Measurements from ENCODE around the gene NFATC1.

The NFATC1 gene

GRCh38 chr18:79387615-79388014 lies 8.1 kb upstream of the NFATC1 start:
- intact Hi-C loops (cut with micrococcal nuclease), result loop anchor here (10.0 kb wide), 1 partner anchor 577 kb away; the partner anchor contains the start of gene HSBP1L1
- no peak overlapping the region for H3K4me3 Mint-ChIP-seq
- H3K4me1 Mint-ChIP-seq (ENCODE audit: low read depth), result peaks cover 9% of the 10 kb centered on the region
- no peak overlapping the region for H3K27ac Mint-ChIP-seq
- peaks cover 71% of the 10 kb centered on the region for H3K27me3 Mint-ChIP-seq
- no peaks in the 10 kb centered on the region for H3K36me3 Mint-ChIP-seq (ENCODE audit: low read depth)
- no peaks in the 10 kb centered on the region for H3K9me3 Mint-ChIP-seq

GRCh38 chr18:79388043-79388442 lies 7.7 kb upstream of the NFATC1 start:
- H3K4me3 Mint-ChIP-seq, result no peak overlapping the region
- intact Hi-C loops (cut with micrococcal nuclease), result loop anchor here (10.0 kb wide), 1 partner anchor 577 kb away; the partner anchor contains the start of gene HSBP1L1
- peaks cover 75% of the 10 kb centered on the region for H3K27me3 Mint-ChIP-seq
- no peak overlapping the region for H3K27ac Mint-ChIP-seq
- H3K4me1 Mint-ChIP-seq (ENCODE audit: low read depth), result peaks cover 12% of the 10 kb centered on the region
- H3K36me3 Mint-ChIP-seq (ENCODE audit: low read depth), result no peaks in the 10 kb centered on the region
- no peaks in the 10 kb centered on the region for H3K9me3 Mint-ChIP-seq

GRCh38 chr18:79389689-79390088 lies 6.0 kb upstream of the NFATC1 start:
- intact Hi-C loops (cut with micrococcal nuclease), result loop anchor here (10.0 kb wide), 1 partner anchor 575 kb away; the partner anchor contains the start of gene HSBP1L1
- H3K36me3 Mint-ChIP-seq (ENCODE audit: low read depth), result peaks cover 6% of the 10 kb centered on the region
- H3K27ac Mint-ChIP-seq, result no peak overlapping the region
- H3K4me3 Mint-ChIP-seq, result no peak overlapping the region
- H3K27me3 Mint-ChIP-seq, result peaks cover 77% of the 10 kb centered on the region
- no peaks in the 10 kb centered on the region for H3K9me3 Mint-ChIP-seq
- H3K4me1 Mint-ChIP-seq (ENCODE audit: low read depth), result peaks cover 15% of the 10 kb centered on the region

DNA sequence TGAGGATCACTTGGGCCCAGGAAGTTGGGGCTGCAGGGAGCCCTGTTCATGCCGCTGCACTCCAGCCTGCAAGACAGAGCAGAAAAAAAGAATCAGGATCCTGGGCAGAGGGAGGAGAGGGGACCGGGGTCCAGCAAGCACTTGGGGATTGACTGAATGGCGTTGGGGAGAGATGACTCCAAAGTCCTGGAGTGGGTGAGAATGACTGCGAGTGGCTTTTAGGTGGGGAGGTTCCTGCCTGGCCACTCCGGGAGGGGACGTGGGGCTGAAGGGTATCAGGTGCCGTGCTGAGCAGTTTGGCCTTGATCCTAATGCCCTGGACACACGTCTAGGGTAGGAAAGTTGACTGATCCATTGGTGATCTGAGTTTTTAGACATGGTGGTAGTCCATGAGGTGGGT lies 3.5 kb upstream of the NFATC1 start:
- Mint-ChIP-seq H3K27me3 (peaks cover 82% of the 10 kb centered on the region), H3K36me3 (ENCODE audit: low read depth) (peaks cover 6% of the 10 kb centered on the region), H3K27ac (no peak overlapping the region), H3K4me1 (ENCODE audit: low read depth) (peaks cover 24% of the 10 kb centered on the region), H3K9me3 (no peaks in the 10 kb centered on the region), H3K4me3 (no peak overlapping the region)
- intact Hi-C loops (cut with micrococcal nuclease), result no loop called here

DNA sequence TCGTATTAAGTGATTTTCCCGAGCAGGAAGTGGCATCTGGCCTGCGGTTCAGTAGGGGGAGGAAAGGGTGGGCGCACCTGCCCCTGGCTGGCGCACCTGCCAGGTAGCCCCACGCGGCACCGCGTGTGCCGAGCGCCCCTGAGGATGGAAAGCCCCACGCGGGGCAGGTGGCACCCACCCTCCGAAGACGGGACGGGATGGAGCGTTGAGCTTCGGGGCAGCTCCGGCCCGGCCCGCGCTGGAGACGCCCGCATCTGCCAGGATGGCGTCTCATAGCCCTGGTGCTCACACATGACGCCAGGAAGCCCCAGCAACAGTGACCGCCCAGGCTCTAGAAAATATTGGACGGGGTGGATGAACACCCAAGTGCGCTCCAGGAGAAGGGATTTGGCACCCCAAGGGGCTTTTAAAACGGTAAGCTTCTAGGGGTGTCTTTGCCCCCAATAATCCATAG lies 2.5 kb upstream of the NFATC1 start:
- intact Hi-C loops (cut with micrococcal nuclease), result no loop called here
- peaks cover 82% of the 10 kb centered on the region for H3K27me3 Mint-ChIP-seq

DNA sequence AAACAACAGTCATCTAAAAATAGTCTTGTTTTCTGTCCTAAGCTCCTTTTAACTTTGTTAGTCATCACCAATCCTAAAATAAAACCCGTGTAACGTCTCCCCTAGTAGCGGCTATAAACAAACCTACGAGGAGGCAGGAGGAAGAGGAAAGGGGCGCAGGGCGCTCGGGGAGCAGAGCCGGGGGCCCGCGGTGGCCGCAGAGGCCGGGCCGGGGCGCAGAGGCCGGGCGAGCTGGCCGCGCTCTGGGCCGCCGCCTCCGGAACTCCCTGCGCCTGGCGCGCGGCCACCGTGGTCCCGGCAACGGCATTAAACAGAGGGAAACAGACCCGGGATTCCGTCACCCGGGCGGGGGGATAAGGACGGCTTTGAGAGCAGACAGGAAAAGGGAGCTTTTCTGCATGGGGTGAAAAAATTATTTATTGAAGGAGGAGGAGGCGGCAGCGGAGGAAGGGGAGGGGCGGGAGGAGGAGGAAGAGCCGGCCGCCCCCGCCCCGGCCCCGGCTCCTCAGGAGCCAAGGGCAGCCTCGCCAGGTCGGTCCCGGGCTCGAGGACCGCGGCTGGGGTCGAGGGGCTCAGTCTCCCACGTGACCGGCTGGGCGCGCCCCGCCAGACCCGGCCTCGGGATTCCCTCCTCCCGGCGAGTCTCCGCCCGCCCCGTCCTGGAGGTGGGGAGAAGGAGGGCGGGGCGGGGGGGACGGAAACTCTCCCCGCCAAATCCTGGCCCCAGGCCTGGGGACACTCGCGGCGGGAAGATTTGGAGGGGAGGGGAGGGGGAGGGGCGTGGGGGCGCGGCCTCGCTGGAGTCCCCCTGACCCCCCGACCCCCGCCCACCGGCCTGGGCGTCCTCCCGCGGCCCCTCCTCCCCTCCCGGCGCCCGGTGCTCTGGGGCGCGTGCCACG lies 1.8 kb upstream of the NFATC1 start:
- Mint-ChIP-seq H3K4me3 (peak overlapping the region; percentile 85), H3K9me3 (no peaks in the 10 kb centered on the region), H3K4me1 (ENCODE audit: low read depth) (peaks cover 32% of the 10 kb centered on the region), H3K27me3 (peaks cover 82% of the 10 kb centered on the region), H3K36me3 (ENCODE audit: low read depth) (peaks cover 6% of the 10 kb centered on the region), H3K27ac (peak overlapping the region; percentile 89)
- intact Hi-C loops (cut with micrococcal nuclease), result no loop called here

More for the DNA sequence above, 2.5 kb upstream of the NFATC1 start:
- Mint-ChIP-seq H3K4me3 (peak overlapping the region; percentile 85), H3K9me3 (no peaks in the 10 kb centered on the region), H3K36me3 (ENCODE audit: low read depth) (peaks cover 6% of the 10 kb centered on the region), H3K27ac (peak overlapping the region; percentile 89), H3K4me1 (ENCODE audit: low read depth) (peaks cover 25% of the 10 kb centered on the region)

DNA sequence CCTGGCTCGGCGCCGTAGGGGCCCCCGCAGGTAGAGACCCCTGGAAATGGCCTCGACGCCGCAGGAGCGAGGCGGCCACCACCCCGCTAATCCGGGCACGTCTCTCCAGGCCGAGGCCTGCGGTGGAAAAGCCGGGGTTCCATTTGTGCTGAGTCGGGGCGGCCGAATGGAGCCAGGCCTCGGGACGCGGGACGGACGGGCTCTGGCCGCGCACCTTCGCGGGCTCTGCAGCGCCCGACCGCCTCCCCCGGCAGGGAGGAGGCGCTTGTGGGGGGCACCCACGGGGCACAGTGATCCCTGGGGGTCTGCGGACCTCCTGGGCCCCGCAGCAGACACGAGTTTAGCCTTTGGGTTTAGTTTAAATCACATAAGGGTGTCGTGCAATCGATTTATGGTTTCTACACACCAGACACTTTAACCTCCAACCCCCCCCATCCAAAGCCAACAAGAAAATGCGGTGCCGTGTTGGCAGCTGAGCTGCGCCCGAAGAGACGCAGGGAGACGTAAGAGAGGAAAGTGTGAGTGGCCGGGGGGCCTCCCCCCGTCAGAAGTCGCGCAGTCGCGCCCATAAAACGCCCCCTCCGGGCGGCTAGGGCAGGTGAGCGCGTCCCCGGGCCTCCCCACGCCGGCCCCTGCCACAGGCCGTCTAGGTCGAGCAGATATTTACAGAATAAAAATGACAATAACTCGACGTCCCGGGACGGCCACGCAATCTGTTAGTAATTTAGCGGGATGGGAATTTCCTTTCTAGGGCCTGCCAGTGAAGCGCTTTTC lies 1.0 kb upstream of the NFATC1 start:
- H3K4me1 Mint-ChIP-seq (ENCODE audit: low read depth), result peaks cover 38% of the 10 kb centered on the region
- H3K36me3 Mint-ChIP-seq (ENCODE audit: low read depth), result peaks cover 6% of the 10 kb centered on the region
- peak overlapping the region; percentile 30 for H3K27ac Mint-ChIP-seq
- no peaks in the 10 kb centered on the region for H3K9me3 Mint-ChIP-seq
- intact Hi-C loops (cut with micrococcal nuclease), result no loop called here
- H3K27me3 Mint-ChIP-seq, result peaks cover 76% of the 10 kb centered on the region
- peak overlapping the region; percentile 60 for H3K4me3 Mint-ChIP-seq

- Mint-ChIP-seq H3K4me1 (ENCODE audit: low read depth) (peaks cover 38% of the 10 kb centered on the region), H3K36me3 (ENCODE audit: low read depth) (peaks cover 6% of the 10 kb centered on the region), H3K27ac (no peak overlapping the region), H3K27me3 (peaks cover 72% of the 10 kb centered on the region), H3K4me3 (no peak overlapping the region), H3K9me3 (no peaks in the 10 kb centered on the region)
- intact Hi-C loops (cut with micrococcal nuclease), result no loop called here
Observed at GRCh38 chr18:79395308-79395640, 456 bp upstream of the NFATC1 start.

GRCh38 chr18:79396431-79397246 lies 909 bp downstream of the NFATC1 start:
- intact Hi-C loops (cut with micrococcal nuclease), result no loop called here
- peaks cover 47% of the 10 kb centered on the region for H3K4me1 Mint-ChIP-seq (ENCODE audit: low read depth)
- peaks cover 15% of the 10 kb centered on the region for H3K36me3 Mint-ChIP-seq (ENCODE audit: low read depth)
- peaks cover 61% of the 10 kb centered on the region for H3K27me3 Mint-ChIP-seq
- peak overlapping the region; percentile 69 for H3K4me3 Mint-ChIP-seq
- peak overlapping the region; percentile 64 for H3K27ac Mint-ChIP-seq
- no peaks in the 10 kb centered on the region for H3K9me3 Mint-ChIP-seq

GRCh38 chr18:79397247-79397829 lies 1.6 kb downstream of the NFATC1 start:
- intact Hi-C loops (cut with micrococcal nuclease), result no loop called here
- H3K27ac Mint-ChIP-seq, result no peak overlapping the region
- H3K4me3 Mint-ChIP-seq, result no peak overlapping the region
- peaks cover 54% of the 10 kb centered on the region for H3K4me1 Mint-ChIP-seq (ENCODE audit: low read depth)
- H3K27me3 Mint-ChIP-seq, result peaks cover 55% of the 10 kb centered on the region
- H3K36me3 Mint-ChIP-seq (ENCODE audit: low read depth), result peaks cover 22% of the 10 kb centered on the region
- H3K9me3 Mint-ChIP-seq, result no peaks in the 10 kb centered on the region

DNA sequence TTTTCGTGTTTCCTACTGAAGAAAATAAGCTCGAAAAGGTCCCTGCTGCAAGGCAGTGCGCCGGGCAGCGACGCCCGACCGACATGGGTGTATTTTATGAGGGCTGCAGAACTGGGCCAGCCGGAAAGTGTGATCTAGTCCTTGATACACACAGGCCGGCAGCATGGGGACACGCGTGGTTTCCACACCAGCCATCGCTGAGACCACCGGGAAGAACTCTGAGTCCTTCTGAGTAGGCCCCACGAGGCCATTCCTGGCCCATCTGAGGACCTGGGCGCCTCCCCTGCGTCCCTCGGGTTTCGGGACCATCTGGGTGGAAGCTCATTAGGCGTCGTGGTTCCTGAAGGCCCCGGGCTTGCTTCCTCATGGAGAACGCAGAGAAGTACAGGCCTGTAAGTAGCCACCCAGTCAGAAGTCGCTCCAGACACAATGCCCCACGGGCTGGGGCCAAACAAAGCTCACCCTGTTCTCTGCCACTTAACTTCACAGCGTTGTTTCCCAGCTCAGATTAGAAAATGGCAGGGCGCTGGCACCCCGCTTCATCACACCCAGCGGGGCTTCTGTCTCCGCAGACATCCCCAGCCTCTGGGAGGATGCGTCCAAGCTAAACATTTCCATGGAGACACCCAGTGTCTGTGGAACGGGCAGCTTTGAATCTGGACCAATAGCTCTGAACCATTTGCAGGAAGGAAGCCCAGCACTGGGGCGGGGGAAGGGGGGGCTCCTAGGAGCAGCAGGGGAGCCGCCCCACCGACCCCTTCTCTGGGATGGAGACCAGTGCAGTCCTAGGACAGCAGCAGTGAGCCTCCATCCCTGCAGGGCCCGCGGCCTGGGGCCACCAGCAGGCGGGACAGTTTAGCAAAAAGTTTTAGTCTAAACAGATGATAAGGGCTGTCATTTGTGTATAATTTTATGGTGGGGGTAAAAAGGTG lies 2.4 kb downstream of the NFATC1 start:
- Mint-ChIP-seq H3K9me3 (no peaks in the 10 kb centered on the region), H3K4me3 (no peak overlapping the region), H3K27ac (peak overlapping the region; percentile 75), H3K36me3 (ENCODE audit: low read depth) (peaks cover 24% of the 10 kb centered on the region), H3K27me3 (peaks cover 48% of the 10 kb centered on the region), H3K4me1 (ENCODE audit: low read depth) (peaks cover 58% of the 10 kb centered on the region)
- intact Hi-C loops (cut with micrococcal nuclease), result no loop called here

DNA sequence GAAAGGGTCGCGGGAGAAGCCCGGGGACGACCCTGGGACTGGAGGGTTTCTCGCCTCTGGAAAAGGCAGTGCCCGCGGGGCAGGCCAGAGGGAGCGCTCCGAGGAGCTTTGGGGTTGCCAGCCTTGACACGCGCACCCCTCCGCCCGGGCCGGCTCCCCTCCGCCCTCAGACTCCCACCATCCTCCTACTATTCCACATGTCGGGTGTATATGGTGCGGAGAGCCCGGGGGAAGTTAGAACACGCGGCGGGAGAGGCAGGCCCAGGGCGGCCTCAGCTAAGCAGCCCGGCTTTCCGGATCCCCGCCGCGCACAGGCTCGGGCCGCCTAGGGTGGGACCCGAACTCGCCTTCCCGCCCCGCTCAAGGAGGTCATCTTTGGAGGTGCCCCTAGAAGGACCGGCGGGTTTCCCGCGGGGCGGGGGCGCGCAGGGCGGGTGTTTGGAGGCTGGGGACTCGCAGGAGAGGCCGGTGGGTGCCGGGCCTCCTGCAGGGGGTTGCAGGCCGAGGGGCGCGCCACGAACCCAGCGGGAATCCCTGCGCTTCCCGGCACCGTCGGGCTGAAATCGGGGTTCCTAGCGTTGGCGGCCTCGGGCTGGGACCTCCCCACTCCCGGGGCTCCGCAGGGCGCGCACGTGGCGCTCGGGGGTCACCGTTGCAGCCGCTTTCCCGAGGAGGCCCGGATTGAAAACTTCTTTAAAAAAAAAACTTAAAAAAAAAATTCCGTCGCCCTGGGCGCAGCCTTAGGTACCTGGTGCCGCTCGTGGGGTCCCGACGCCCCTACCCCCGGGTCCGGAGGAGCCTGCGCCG lies 3.7 kb downstream of the NFATC1 start:
- Mint-ChIP-seq H3K4me3 (peak overlapping the region; percentile 74), H3K36me3 (ENCODE audit: low read depth) (peaks cover 21% of the 10 kb centered on the region), H3K27ac (peak overlapping the region; percentile 75), H3K4me1 (ENCODE audit: low read depth) (peaks cover 62% of the 10 kb centered on the region), H3K9me3 (no peaks in the 10 kb centered on the region), H3K27me3 (peaks cover 39% of the 10 kb centered on the region)
- intact Hi-C loops (cut with micrococcal nuclease), result no loop called here

All from dendritic cell treated with granulocyte-macrophage colony-stimulating factor and Interleukin-4, amounts not matched to agents 40 ng/mL and 50 ng/mL, for 4 days (primary cell).